HG02588 (cell line): ENCODE data around the gene FGD3.
"Not testable (repeated sequence)": the region's sequence is repeated elsewhere in the genome, so short reads cannot be mapped to it uniquely, and the experiment has no call there.

Experiments
- ATAC-seq: cut with Tn5 transposase; IDR thresholded peaks from one replicate; pipeline ENCODE4 v1.9.1; 2021; ENCODE audit warnings: mild to moderate bottlenecking, moderate library complexity; ENCODE audit not compliant: unreplicated experiment

Gene FGD3

GRCh38 chr9:93005876-93006275, 58.6 kb downstream of the FGD3 start:
- no peak for ATAC-seq

GRCh38 chr9:93007529-93008058, 60.3 kb downstream of the FGD3 start:
- ATAC-seq, result no peak

GRCh38 chr9:93008457-93008856, 61.1 kb downstream of the FGD3 start:
- no peak for ATAC-seq

- ATAC-seq, result no peak
These were observed 62.2 kb downstream of the FGD3 start for GRCh38 chr9:93009337-93010015.

- no peak for ATAC-seq
These were observed 62.7 kb downstream of the FGD3 start for GRCh38 chr9:93010056-93010455.

- ATAC-seq, result no peak
These were observed 63.4 kb downstream of the FGD3 start for GRCh38 chr9:93010704-93011103.

GRCh38 chr9:93011114-93011513, 63.8 kb downstream of the FGD3 start:
- ATAC-seq, result no peak

- no peak for ATAC-seq
These were observed 65.9 kb downstream of the FGD3 start for GRCh38 chr9:93012963-93013855.

- no peak for ATAC-seq
These were observed 66.7 kb downstream of the FGD3 start for GRCh38 chr9:93013856-93014582.

- not testable (repeated sequence) for ATAC-seq
These were observed 67.9 kb downstream of the FGD3 start for GRCh38 chr9:93015190-93015589.

GRCh38 chr9:93017621-93018020, 70.3 kb downstream of the FGD3 start:
- ATAC-seq, result no peak

GRCh38 chr9:93020151-93020550, 72.8 kb downstream of the FGD3 start:
- ATAC-seq, result no peak

- ATAC-seq, result no peak
These were observed 73.7 kb downstream of the FGD3 start for GRCh38 chr9:93020771-93021670.

GRCh38 chr9:93022066-93022465, 74.7 kb downstream of the FGD3 start:
- ATAC-seq, result no peak

- ATAC-seq, result no peak
These were observed 75.6 kb downstream of the FGD3 start for GRCh38 chr9:93022721-93023520.

GRCh38 chr9:93023521-93023815, 76.1 kb downstream of the FGD3 start:
- ATAC-seq, result no peak

GRCh38 chr9:93024646-93024910, 77.3 kb downstream of the FGD3 start:
- no peak for ATAC-seq

- no peak for ATAC-seq
These were observed 77.8 kb downstream of the FGD3 start for GRCh38 chr9:93024986-93025630.

GRCh38 chr9:93025736-93026135, 78.4 kb downstream of the FGD3 start:
- no peak for ATAC-seq
